Measurements from ENCODE around the gene KIF26A.

KIF26A gene

DNA sequence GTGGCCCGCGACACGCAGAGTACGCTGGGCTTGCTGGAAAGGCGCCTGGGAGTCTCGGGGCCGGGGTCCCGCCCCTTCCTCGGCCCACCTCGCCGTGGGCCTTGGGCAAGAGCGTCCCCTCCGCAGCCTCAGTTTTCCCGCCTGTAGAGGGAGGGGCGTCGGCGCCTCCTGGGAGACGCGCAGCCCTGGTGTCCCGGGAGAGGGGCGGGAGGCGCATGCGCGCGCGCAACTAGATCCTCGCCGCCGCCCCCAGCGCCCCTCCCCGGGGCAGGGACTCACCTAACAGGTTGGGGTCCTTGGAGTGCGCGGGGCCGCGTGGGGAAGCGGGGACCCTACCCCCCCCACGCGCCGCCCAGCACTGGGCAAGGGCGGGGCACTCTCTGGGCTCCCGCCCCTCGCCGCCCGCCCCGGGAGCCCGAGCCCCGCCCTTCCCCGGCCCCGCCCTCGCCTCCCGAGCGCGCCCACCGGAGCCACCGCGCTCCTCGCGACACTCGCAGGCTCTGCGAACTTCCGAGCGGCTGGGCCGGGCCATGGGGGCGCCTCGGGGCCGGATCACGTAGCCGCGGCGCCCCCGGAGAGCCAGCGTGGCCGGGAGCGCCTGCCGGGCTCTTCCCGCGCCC, at the start of gene KIF26A:
KIF26A (plus strand) TSS at position 490 of the 620 bp plus-strand sequence. CDS start 136 bp downstream, outside the sequence.
- TF ChIP-seq GATA3 (IDR thresholded peaks at IDR 0.05; ENCODE audit: low read depth, low read length) (no peak), GATA2 (IDR thresholded peaks at IDR 0.05; ENCODE audit: low read depth, low read length) (no peak; the same call in 1 of the 2 replicates)

DNA sequence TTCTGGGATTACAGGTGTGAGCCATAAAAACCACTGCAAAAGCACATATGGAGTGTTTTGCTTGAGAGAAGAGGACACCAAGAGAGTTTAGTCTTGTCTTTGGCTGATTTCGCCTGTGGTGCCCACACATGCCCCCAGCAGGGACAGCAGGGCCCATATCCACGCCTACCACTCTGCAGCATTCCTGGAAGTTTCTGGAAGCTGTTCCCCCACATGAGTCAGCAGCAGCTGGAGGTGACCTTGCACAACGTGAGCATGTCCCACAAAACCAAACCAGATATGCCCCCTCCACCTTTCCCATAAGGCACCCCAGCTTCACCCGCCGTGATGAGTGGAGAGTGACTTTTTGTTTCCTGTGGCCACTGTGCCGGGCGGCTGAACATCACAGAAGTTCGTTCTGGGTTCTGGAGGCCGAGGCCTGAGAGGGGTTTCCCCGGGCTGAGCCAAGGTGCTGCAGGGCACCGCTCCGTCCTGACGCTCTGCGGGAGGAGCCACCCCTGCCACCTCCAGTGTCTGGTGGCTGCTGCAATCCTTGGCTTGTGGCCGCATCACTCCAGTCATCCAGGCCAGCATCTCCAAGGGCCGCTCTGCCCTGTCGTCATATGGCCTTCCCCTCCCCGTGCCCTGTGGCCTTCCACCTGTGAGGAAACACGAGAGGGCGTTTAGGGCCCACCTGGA, 48.2 kb upstream of the KIF26A start:
- no peak for TF ChIP-seq GATA3 (IDR thresholded peaks at IDR 0.05; ENCODE audit: low read depth, low read length)
- TF ChIP-seq GATA2 (IDR thresholded peaks at IDR 0.05; ENCODE audit: low read depth, low read length): no peak

DNA sequence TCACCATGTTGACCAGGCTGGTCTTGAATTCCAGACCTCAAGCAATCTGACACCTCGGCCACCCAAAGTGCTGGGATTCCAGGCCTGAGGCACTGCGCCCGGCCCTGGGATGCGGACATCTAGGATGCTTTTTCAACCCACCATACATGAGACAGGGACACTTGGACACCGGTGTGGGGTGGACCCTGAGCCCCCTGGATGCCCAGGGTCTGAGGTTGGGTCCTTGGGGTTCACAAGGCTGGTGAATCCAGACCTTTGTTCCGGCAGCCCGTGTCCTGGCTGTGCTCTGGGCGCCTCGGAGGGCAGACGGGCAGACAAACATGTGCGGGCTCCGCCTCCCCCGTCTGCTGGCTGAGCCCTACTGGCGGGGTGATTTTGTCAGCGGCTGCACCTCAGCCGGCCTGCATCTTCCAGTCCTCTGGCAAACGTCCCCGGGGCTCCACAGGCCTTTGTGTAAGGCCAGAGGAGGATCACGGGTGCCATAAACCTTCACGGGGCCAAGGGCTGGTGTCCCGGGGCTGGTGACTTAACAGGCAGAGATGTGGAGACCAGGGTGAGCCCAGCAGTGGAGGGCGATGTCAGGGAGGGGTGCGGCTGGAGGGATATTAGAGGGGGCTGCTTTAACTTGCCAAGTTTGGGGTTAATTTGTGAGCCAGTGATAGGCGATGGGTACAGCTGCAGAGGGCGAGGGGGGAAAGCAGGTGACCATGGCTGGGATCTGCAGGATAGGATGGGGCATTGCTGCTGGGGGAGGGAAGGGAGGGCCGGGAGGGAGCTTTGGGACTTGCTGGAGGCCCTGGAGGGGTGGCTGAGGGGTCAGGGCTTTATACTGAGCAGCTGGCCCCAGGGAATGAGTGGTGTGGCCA, 47.1 kb upstream of the KIF26A start:
- no peak for TF ChIP-seq GATA2 (IDR thresholded peaks at IDR 0.05; ENCODE audit: low read depth, low read length)
- no peak for TF ChIP-seq GATA3 (IDR thresholded peaks at IDR 0.05; ENCODE audit: low read depth, low read length)

DNA sequence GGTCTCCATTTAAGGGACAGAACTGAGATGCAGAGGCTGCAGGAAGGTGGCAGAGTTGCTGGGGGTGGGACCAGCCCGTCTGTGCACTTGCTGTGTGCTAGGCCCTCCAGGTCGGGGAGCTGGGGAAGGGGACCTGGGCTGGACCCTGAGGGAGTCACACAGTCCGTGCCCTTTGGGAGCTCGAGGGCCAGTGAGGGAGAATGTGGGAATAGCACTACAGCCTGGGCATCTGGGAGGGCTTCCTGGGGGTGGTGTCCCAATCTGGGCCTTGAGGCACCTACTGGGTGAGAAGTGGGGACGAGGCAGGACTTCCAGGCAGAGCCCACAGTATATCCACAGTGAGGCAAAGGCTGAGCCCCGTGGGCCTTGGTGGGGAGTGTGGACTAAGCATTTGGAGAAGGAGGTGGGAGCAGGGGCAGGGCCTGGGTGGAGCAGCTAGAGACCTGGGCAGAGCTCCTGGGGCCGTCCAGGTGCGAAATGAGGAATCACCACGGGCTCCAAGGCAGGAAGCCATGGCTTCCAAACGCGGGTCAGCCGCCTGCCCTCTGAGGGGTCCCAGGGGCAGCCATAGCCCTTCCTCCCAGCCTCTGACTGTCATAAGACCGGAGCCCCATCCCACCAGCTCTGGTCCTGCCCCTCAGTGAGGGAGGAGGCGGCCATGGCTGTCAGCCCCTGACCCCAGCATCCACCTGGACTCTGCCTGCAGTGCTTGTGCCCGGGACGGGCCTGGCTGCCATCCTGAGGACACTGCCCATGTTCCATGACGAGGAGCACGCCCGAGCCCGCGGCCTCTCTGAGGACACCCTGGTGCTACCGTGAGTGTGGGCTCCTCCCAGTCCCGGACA, 46.2 kb upstream of the KIF26A start:
- TF ChIP-seq GATA3 (IDR thresholded peaks at IDR 0.05; ENCODE audit: low read depth, low read length) (no peak), GATA2 (IDR thresholded peaks at IDR 0.05; ENCODE audit: low read depth, low read length) (no peak)

DNA sequence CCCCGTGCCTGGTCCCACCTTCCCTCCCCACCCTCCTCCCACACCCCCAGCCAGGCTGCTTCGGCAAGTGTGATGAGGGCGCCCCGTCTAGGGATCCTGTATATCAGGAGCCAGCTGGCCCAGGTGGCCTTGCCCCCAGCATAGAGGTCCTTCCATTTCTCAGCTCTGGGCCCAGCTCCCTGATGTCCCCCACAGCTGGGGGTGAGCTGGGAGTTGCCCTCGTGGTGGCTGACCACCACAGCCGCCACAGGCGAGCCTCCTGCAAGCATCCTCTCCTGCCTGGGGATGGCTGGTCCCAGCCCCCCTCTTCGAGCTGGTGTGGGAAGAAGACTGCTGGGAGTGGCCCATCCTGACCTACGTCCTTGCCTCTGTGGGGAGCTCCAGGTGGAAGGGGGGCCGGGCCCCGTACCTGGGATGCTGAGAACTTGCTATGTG, 45.4 kb upstream of the KIF26A start:
- TF ChIP-seq GATA3 (IDR thresholded peaks at IDR 0.05; ENCODE audit: low read depth, low read length): no peak
- TF ChIP-seq GATA2 (IDR thresholded peaks at IDR 0.05; ENCODE audit: low read depth, low read length): no peak

DNA sequence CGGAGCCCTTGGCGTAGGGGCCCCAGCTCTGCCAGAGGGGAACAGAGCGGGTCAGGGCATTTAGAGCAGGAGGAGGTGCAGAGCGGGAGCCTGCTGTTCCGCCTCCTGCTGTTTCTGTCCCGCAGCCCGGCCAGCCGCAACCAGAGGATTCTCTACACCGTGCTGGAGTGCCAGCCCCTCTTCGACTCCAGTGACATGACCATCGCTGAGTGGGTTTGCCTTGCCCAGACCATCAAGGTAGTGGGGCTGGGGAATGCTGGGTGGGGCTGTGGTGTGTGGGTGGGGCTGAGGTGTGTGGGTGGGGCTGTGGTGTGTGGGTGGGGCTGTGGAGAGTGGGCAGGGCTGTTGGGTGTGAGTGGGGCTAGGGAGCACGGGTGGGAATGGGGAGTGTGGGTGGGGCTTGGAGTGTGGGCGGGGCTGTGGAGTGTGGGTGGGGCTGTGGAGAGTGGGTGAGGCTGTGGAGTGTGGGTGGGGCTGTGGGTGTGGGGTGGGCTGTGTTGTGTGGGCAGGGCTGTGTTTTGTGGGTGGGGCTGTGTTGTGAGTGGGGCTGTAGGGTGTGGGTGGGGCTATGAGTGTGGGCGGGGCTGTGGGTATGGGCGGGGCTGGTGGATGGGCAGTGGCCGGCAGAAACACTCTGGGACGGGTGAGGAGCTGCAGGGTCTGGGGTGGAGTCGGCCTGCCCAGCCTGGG, 44.9 kb upstream of the KIF26A start:
- TF ChIP-seq GATA2 (IDR thresholded peaks at IDR 0.05; ENCODE audit: low read depth, low read length): no peak

DNA sequence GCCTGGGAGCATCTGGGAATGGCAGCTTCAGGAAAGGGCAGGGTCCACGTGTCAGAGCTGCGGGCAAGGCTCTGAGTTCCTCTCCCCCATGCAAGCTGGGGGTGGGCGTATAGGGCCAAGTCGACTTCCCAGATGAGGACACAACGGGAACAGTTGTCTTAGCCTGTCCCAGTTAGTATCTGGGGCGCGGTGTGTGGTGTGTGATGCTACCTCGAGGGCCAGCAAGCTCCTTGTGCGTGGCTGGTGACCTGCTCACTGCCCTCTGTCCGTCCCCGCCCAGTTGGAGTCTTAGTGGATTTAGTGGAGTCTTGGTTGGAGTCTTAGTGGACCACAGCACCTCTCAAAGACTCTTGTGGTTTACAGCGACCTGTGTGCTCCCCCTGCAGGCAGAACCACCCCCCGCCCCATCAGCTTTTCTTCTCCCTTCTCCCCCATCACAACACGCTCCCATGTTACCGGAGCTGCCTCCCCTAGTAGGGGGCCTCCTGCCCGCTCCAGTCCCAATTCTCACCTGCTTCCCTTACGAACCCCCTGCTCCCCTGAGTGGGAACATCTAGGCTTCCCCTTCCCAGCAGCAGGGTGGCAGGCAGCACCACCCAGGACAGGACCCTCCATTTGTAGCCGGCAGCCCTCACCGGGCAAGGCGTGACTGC, 44.2 kb upstream of the KIF26A start:
- no peak for TF ChIP-seq GATA2 (IDR thresholded peaks at IDR 0.05; ENCODE audit: low read depth, low read length)

DNA sequence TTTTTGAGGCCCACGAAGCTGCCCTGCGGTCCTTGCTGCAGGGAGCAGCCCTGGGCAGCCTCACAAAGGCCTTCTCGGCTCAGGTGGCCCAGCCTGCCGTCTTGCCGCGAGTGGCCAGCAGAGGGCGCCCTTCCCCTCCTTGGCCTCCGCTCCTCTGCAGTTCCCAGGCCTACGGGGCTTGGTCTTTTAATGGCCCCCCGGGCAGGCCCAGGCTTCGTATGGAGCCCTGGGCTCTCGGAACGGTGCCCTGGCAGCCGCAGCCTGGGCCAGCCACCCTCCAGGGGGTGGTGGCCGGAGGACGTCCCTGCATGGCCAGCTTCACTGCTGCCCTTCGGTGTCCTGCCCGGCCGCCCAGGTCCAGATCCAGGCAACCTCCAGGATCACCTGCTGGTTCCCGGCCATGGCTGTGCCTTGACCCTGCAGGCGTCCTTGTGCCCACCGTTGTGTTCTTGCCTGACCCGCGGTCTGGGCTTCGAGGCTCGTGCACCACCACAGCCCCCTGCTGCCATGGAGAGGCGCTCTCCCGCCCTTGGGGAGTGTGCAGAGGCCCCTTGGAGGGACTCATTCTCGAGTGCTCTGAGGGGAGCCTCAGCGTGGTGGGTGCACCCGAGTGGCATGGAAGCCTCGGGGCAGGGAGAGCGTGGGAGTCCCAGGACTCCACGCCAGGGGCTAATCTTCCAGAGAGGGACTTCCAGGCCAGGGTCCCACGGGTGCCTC, 43.5 kb upstream of the KIF26A start:
- no peak for TF ChIP-seq GATA3 (IDR thresholded peaks at IDR 0.05; ENCODE audit: low read depth, low read length)

DNA sequence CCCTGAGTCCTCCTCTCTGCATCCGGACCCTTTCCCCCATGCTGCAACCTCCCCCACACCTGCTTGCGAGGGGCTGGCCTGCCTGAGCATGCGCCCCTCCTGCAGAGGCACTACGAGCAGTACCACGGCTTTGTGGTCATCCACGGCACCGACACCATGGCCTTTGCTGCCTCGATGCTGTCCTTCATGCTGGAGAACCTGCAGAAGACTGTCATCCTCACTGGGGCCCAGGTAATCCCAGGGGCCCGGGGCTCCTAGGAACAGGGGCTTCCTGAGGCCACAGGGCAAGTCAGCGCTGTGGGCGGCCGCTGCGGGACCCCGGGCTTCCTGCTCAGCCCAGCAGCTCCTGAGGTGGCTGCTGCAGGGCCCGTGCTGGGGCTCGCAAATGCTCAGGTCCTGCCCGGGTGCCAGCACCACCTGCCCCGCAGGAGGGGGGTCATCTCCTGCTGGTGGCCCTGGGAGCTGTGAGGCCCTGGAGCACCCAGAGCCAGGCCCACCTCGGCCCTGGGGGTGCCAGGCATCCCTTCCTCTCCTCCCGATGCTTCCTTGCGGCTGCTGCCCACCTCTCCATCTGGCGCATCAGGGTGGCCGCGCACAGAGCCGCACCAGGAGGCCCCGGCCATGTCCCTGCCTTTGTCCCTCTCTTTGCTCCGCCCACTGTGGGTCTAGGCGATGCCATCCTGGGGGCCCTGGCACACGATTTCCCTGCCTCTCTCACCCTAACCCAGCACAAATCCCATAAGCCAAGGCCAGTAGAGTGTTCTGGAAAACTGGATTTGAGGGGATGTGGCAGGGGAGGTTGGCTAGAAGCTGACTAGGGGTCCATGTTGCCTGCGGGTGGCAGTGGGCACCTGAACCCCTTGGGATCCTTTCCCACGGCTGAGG, 42.7 kb upstream of the KIF26A start:
- TF ChIP-seq GATA3 (IDR thresholded peaks at IDR 0.05; ENCODE audit: low read depth, low read length): no peak

DNA sequence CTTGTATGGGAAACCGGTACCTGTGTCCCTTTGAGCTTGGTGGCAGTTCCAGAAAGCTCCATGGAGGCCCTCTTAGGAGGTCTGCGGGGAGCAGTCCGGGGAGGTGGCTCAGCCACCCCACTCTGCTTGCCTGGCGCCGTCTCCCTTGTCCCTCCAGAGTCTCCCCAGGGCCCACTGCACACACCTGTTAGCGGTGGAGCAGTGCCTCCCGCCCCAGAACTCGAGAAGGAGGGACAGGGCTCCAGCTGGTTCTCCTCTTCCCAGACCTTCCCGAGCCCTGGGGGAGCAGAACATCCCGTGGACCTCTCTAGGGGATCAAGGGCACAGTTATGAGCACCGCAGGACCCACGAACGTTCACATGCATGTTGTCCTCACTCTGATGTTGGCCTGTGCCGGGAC, 42.1 kb upstream of the KIF26A start:
- TF ChIP-seq GATA2 (IDR thresholded peaks at IDR 0.05; ENCODE audit: low read depth, low read length) (no peak), GATA3 (IDR thresholded peaks at IDR 0.05; ENCODE audit: low read depth, low read length) (no peak)

Measured in SH-SY5Y (cell line).